Measurements from ENCODE around the gene UAP1.

DNA sequence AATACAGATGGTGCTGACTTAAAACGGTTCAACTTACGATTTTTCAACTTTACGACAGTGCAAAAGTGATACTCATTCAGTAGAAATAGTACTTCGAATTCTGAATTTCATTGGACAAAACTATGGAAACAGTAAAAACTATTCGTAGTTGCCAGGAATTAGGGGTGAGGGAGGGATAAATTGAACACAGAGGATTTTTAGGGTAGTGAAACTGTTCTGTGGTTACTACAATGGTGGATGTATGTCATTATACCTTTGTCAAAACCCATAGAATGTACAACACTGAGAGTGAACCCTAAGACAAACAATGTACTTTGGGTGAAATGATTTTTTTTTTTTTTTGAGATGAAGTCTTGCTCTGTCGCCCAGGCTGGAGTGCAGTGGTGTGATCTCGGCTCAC, 78.2 kb downstream of the UAP1 start:
- TF ChIP-seq, protein P1, sequence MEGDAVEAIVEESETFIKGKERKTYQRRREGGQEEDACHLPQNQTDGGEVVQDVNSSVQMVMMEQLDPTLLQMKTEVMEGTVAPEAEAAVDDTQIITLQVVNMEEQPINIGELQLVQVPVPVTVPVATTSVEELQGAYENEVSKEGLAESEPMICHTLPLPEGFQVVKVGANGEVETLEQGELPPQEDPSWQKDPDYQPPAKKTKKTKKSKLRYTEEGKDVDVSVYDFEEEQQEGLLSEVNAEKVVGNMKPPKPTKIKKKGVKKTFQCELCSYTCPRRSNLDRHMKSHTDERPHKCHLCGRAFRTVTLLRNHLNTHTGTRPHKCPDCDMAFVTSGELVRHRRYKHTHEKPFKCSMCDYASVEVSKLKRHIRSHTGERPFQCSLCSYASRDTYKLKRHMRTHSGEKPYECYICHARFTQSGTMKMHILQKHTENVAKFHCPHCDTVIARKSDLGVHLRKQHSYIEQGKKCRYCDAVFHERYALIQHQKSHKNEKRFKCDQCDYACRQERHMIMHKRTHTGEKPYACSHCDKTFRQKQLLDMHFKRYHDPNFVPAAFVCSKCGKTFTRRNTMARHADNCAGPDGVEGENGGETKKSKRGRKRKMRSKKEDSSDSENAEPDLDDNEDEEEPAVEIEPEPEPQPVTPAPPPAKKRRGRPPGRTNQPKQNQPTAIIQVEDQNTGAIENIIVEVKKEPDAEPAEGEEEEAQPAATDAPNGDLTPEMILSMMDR (IDR thresholded peaks at IDR 0.05; ENCODE audit: borderline replicate concordance, extremely low read depth, low read length, poor library complexity, severe bottlenecking): no peak
- TF ChIP-seq EZH2 (IDR thresholded peaks at IDR 0.05; ENCODE audit: borderline replicate concordance, low read depth, low read length, severe bottlenecking): no peak

All from DND-41 (cell line).